Activated CD4-positive, alpha-beta T cell treated with anti-CD3 and anti-CD28 coated beads, Interleukin-2, amount 50 U/mL, for 4 hours (primary cell): ENCODE results near the gene ADSL.
"Not testable (repeated sequence)": the region's sequence is repeated elsewhere in the genome, so short reads cannot be mapped to it uniquely, and the experiment has no call there.

Experiments
- DNase-seq, 2 experiments: peaks; one replicate each; pipeline ENCODE4 v3.0.0-alpha.2; 2020

Gene ADSL

GRCh38 chr22:40374567-40374966 is 28.3 kb downstream of the ADSL start:
- DNase-seq = no peak

- no peak for DNase-seq
Measured at GRCh38 chr22:40376149-40376548, 29.8 kb downstream of the ADSL start.

GRCh38 chr22:40377931-40378330 is 31.6 kb downstream of the ADSL start:
- DNase-seq = no peak

GRCh38 chr22:40378448-40378847 is 32.1 kb downstream of the ADSL start:
- DNase-seq = not testable (repeated sequence)

GRCh38 chr22:40381461-40381860 is 35.2 kb downstream of the ADSL start:
- no peak for DNase-seq

GRCh38 chr22:40383905-40384304 is 37.6 kb downstream of the ADSL start:
- no peak for DNase-seq

GRCh38 chr22:40385036-40385782 is 38.9 kb downstream of the ADSL start:
- no peak for DNase-seq

GRCh38 chr22:40387746-40388145 is 41.4 kb downstream of the ADSL start:
- DNase-seq = no peak

GRCh38 chr22:40388231-40388630 is 41.9 kb downstream of the ADSL start:
- no peak for DNase-seq

- no peak for DNase-seq
Measured at GRCh38 chr22:40391417-40391816, 45.1 kb downstream of the ADSL start.

GRCh38 chr22:40392618-40393017 is 46.3 kb downstream of the ADSL start:
- DNase-seq = no peak

GRCh38 chr22:40394607-40395006 is 48.3 kb downstream of the ADSL start:
- DNase-seq = no peak

- no peak for DNase-seq
Measured at GRCh38 chr22:40395607-40396006, 49.3 kb downstream of the ADSL start.

- DNase-seq = no peak
Measured at GRCh38 chr22:40396882-40397281, 50.6 kb downstream of the ADSL start.

- no peak for DNase-seq
Measured at GRCh38 chr22:40397396-40397795, 51.1 kb downstream of the ADSL start.

GRCh38 chr22:40399621-40400020 is 53.3 kb downstream of the ADSL start:
- DNase-seq = no peak

- DNase-seq = peak in 1 of 2 experiments; percentile 21
Measured at GRCh38 chr22:40400159-40400558, 53.9 kb downstream of the ADSL start.

- DNase-seq = peak; percentile 30 to 41
Measured at GRCh38 chr22:40401532-40401931, 55.2 kb downstream of the ADSL start.

GRCh38 chr22:40401981-40402406 is 55.7 kb downstream of the ADSL start:
- DNase-seq = no peak

GRCh38 chr22:40403141-40403540 is 56.8 kb downstream of the ADSL start:
- no peak for DNase-seq

GRCh38 chr22:40403651-40404050 is 57.4 kb downstream of the ADSL start:
- DNase-seq = no peak

GRCh38 chr22:40404251-40405177 is 58.2 kb downstream of the ADSL start:
- DNase-seq = no peak

GRCh38 chr22:40405178-40406062 is 59.1 kb downstream of the ADSL start:
- no peak for DNase-seq
